ENCODE results near the gene KHSRP. TPM values are rescaled to one million over a fixed set of nuclear protein-coding genes. Genes with fewer than 3 reads are reported as not detected.
A peak's percentile ranks its signal among the peaks of the same experiment; 100 is the strongest.

The KHSRP gene
- total RNA-seq (2014; rRNA removed; shearing (Covaris generic)), result 143 and 160 TPM in 2 replicates

- DNase-seq (ENCODE audit: low spot score), result no peak
These were observed at the start of gene KHSRP for GRCh38 chr19:6424195-6424938. KHSRP (minus strand) TSS chr19:6424811; CDS start chr19:6424701, 110 bp downstream.

GRCh38 chr19:6473647-6474046, 49.0 kb upstream of the KHSRP start:
- DNase-seq (ENCODE audit: low spot score), result no peak

- no peak for DNase-seq (ENCODE audit: low spot score)
These were observed 48.1 kb upstream of the KHSRP start for GRCh38 chr19:6472713-6473112.

- DNase-seq (ENCODE audit: low spot score), result no peak
These were observed 46.5 kb upstream of the KHSRP start for GRCh38 chr19:6471076-6471475.

- no peak for DNase-seq (ENCODE audit: low spot score)
These were observed 45.6 kb upstream of the KHSRP start for GRCh38 chr19:6470173-6470572.

- no peak for DNase-seq (ENCODE audit: low spot score)
These were observed 42.8 kb upstream of the KHSRP start for GRCh38 chr19:6467384-6467783.

GRCh38 chr19:6466526-6467248, 42.1 kb upstream of the KHSRP start:
- no peak for DNase-seq (ENCODE audit: low spot score)

- DNase-seq (ENCODE audit: low spot score), result no peak
These were observed 41.1 kb upstream of the KHSRP start for GRCh38 chr19:6465663-6466062.

GRCh38 chr19:6465006-6465405, 40.4 kb upstream of the KHSRP start:
- no peak for DNase-seq (ENCODE audit: low spot score)

- DNase-seq (ENCODE audit: low spot score), result peak; percentile 89
These were observed 39.7 kb upstream of the KHSRP start, which contains the start of gene CRB3 for GRCh38 chr19:6464070-6464873. CRB3 (plus strand) TSS chr19:6464271; CDS start chr19:6464702, 431 bp downstream.

GRCh38 chr19:6460099-6460884, 35.7 kb upstream of the KHSRP start:
- peak; percentile 97 for DNase-seq (ENCODE audit: low spot score)

- DNase-seq (ENCODE audit: low spot score), result peak; percentile 49
These were observed 34.9 kb upstream of the KHSRP start, which contains the start of gene SLC25A23 for GRCh38 chr19:6459262-6460098. SLC25A23 (minus strand) TSS chr19:6459792; CDS start chr19:6459628, 164 bp downstream.

- DNase-seq (ENCODE audit: low spot score), result peak; percentile 10
These were observed 34.2 kb upstream of the KHSRP start for GRCh38 chr19:6458695-6459261.

- DNase-seq (ENCODE audit: low spot score), result no peak
These were observed 33.5 kb upstream of the KHSRP start for GRCh38 chr19:6457958-6458694.

- no peak for DNase-seq (ENCODE audit: low spot score)
These were observed 31.3 kb upstream of the KHSRP start for GRCh38 chr19:6455924-6456323.

- no peak for DNase-seq (ENCODE audit: low spot score)
These were observed 29.4 kb upstream of the KHSRP start for GRCh38 chr19:6453951-6454565.

GRCh38 chr19:6452899-6453298, 28.3 kb upstream of the KHSRP start:
- no peak for DNase-seq (ENCODE audit: low spot score)

- no peak for DNase-seq (ENCODE audit: low spot score)
These were observed 27.6 kb upstream of the KHSRP start for GRCh38 chr19:6452223-6452614.

Measured in HT-29 (cell line).